IPS-NIHi7 (cell line): ENCODE results near the gene WFDC1.
A peak's percentile ranks its signal among the peaks of the same experiment; 100 is the strongest.

Experiments
- DNase-seq: peaks from one replicate; pipeline ENCODE4 v3.0.0; 2012; ENCODE audit warnings: mixed read lengths; ENCODE audit errors: extremely low spot score

WFDC1 gene

GRCh38 chr16:84272740-84273320 lies 21.8 kb upstream of the WFDC1 start:
- no peak for DNase-seq

GRCh38 chr16:84274515-84274914 lies 20.2 kb upstream of the WFDC1 start:
- no peak for DNase-seq

GRCh38 chr16:84275585-84276151 lies 19.0 kb upstream of the WFDC1 start:
- DNase-seq: no peak

- DNase-seq: peak; percentile 74
Measured at GRCh38 chr16:84277244-84277823, 17.3 kb upstream of the WFDC1 start.

GRCh38 chr16:84278333-84278732 lies 16.3 kb upstream of the WFDC1 start:
- no peak for DNase-seq

- DNase-seq: peak; percentile 38
Measured at GRCh38 chr16:84278968-84279367, 15.7 kb upstream of the WFDC1 start.

GRCh38 chr16:84279881-84280280 lies 14.8 kb upstream of the WFDC1 start:
- no peak for DNase-seq

- DNase-seq: peak; percentile 73
Measured at GRCh38 chr16:84281074-84281473, 13.6 kb upstream of the WFDC1 start.

GRCh38 chr16:84282533-84282932 lies 12.1 kb upstream of the WFDC1 start:
- DNase-seq: no peak

GRCh38 chr16:84283314-84284153 lies 11.1 kb upstream of the WFDC1 start:
- no peak for DNase-seq

GRCh38 chr16:84284154-84284722 lies 10.4 kb upstream of the WFDC1 start:
- DNase-seq: peak; percentile 71

GRCh38 chr16:84286578-84287240 lies 8.0 kb upstream of the WFDC1 start:
- no peak for DNase-seq

GRCh38 chr16:84288902-84289301 lies 5.8 kb upstream of the WFDC1 start:
- DNase-seq: no peak

GRCh38 chr16:84291226-84291625 lies 3.5 kb upstream of the WFDC1 start:
- no peak for DNase-seq

GRCh38 chr16:84292011-84292410 lies 2.7 kb upstream of the WFDC1 start:
- DNase-seq: no peak

GRCh38 chr16:84293406-84293805 lies 1.3 kb upstream of the WFDC1 start:
- DNase-seq: no peak

GRCh38 chr16:84294117-84294516 lies 561 bp upstream of the WFDC1 start:
- no peak for DNase-seq

- DNase-seq: no peak
Measured at GRCh38 chr16:84295203-84295860, 654 bp downstream of the WFDC1 start.

- DNase-seq: no peak
Measured at GRCh38 chr16:84298376-84298899, 3.8 kb downstream of the WFDC1 start.

GRCh38 chr16:84299734-84300440 lies 5.2 kb downstream of the WFDC1 start:
- DNase-seq: peak; percentile 53
